M059J (cell line): ENCODE measurements around the gene RBM20. TPM values are rescaled to one million over a fixed set of nuclear protein-coding genes. Genes with fewer than 3 reads are reported as not detected.

Experiments
- DNase-seq: peaks from one replicate; pipeline ENCODE4 v3.0.0-alpha.2; 2012; ENCODE audit warnings: low read depth
- total RNA-seq: library from RNA; depleted of rRNA; stranded (reverse); fragments of >200 nt; shearing (Covaris generic); gene quantifications from 2 replicates; pipeline ENCODE4 v1.2.3, GENCODE V29; 2014

Gene RBM20
- total RNA-seq, 1 experiment from 2014 or later = 1.8 TPM

DNA sequence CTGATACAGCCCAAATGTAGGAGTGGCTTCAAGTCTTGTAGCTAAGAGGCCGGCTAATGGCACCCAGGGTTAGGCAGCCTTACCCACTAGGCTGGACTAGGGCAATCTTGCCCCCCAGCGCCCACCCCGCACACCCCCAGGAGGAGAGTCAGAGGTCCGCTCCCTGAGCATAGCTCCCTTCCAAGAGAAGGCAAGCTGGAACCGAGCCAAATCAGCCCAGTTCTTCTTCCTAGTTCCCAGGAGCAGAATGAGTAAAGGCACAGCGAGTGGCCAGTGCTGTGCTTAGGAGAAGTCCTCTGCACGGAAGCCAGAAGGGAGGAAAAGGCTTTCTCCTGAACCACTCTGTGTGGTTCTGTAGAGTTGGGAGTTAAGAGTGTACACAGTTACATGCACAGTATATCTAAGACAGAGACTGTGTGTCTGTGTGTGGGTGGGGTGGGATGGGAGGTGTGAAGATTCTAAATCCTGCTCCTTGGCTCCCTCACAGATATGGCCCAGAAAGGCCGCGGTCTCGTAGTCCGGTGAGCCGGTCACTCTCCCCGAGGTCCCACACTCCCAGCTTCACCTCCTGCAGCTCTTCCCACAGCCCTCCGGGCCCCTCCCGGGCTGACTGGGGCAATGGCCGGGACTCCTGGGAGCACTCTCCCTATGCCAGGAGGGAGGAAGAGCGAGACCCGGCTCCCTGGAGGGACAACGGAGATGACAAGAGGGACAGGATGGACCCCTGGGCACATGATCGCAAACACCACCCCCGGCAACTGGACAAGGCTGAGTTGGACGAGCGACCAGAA, 167.8 kb downstream of the RBM20 start:
- DNase-seq = no peak

DNA sequence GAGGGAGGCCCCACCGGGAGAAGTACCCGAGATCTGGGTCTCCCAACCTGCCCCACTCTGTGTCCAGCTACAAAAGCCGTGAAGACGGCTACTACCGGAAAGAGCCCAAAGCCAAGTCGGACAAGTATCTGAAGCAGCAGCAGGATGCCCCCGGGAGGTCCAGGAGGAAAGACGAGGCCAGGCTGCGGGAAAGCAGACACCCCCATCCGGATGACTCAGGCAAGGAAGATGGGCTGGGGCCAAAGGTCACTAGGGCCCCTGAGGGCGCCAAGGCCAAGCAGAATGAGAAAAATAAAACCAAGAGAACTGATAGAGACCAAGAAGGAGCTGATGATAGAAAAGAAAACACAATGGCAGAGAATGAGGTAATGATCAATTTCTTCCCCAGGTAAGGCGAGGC, 168.4 kb downstream of the RBM20 start:
- DNase-seq = no peak

DNA sequence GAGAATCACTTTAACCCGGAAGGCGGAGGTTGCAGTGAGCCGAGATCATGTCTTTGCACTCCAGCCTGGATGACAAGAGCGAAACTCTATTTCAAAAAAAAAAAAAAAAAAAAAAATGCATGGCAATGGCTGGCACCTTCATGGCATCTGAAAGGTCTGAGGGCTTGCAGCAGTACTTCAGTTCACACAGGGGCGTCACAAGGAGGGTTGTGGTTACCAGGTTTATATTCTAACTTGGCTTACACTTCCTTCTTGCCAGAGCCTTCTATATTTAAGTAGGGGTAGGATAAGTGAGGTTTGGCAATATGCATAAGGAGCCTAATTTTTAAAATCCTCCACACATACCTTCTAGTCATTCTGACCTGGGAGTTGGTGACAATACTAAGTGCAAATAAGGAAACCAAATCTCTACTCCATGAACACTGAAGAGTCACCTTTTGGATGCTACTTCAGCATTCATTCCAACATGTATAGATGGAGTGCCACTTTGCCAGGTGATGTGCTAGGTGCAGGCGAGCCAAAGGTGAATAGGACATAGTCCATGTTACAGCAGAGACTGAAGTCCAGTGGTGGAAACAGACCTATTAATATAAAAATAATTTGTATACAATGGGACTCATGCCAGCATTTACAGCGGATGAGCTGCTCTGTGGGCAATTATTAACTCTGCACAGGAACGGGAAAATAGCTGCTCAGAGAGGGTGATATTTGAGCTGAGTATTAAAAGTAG, 169.8 kb downstream of the RBM20 start:
- DNase-seq = no peak

DNA sequence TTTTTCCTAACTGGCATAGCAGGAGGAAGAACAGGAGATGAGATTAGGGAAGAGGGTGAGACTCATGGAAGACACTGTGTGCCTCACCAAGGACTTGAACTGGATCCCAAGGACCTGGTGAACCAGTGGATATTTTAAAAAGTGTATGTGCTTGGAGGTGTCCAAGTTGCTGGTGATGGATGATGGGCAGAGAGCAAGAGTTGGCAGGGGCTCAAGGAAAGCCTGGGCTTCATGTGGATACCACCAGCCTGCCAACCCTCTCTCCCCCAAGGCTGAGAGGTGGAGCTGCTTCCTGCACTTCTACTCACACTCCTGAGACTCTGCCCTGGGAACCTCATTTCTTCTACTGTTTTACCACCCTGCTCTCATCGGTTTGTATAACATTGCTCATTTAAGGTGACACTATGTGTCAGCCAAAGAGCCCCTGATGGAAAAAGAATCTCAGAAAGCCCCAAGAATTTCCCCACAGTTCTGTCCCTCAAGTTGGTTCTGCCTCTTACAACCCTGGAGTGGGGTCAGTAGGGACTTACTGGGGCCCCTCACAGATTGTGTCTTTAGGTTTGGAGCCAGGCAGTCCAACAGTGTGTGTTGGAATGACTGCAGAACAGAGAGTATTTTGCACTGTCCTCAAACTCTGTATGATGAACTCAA, 171.3 kb downstream of the RBM20 start:
- DNase-seq = no peak

DNA sequence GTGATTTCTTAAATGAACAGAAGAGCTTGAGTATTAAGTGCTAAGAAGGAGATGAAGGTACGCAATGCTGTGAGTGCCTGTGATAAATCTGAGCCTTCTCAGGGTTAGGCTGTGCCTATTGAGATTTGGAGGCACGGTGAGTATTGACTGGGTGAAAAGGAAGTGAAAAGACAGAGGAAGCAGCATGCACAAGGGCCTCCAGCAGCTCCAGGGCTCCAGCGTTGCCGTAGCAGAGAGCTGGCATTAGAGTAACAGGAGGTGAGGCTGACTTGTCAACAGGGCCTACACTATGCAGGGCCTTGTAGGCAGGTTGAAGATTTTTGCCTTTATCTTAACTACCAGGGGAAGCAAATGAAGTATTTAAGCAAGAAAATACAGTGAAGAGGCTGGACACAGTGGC, 173.5 kb downstream of the RBM20 start:
- no peak for DNase-seq

DNA sequence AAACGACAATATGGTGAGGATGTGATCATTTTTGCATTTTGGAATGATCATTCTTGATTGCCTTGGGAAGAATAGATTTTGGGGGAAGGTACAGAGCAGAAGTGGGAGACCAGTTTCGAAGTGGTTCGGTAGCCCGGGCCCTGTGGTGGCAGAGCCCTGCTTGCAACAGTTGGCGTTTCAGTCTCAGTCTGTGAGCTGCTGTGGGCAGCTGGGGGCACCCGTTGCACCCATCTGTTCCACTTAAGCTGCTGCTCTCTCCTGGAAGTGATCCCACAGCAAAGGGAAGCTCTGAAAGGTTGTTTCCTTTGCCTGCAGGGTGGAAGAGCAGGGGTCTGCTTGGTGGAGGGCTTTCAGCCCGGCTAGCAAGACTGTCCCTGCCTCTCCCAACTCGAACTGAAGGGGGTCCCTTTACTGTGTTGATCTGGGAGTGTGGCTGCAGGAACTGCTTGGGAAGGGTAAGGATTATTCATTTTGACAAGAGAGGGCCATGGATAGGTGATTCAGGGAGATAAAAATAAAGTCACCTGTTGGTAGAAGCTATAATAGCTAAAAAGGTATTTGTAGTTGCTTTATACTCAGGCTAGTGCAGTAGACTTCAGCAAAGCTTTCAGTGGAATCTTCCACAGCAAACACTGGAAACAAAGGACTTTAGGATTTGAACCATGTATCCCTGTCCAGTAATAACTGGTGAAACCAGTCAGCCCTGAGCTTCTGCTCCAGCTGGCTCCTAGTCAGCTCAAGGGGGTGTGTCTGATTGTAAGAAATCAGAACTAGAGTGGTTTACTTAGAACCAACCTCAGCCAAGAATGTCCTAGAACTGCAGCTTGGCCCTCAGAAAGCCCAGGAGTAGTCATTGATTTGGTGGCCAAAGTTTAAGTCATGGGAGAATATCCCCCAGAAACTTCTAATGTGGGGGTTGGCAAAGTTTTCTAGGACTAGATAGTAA, 174.4 kb downstream of the RBM20 start:
- DNase-seq = no peak

DNA sequence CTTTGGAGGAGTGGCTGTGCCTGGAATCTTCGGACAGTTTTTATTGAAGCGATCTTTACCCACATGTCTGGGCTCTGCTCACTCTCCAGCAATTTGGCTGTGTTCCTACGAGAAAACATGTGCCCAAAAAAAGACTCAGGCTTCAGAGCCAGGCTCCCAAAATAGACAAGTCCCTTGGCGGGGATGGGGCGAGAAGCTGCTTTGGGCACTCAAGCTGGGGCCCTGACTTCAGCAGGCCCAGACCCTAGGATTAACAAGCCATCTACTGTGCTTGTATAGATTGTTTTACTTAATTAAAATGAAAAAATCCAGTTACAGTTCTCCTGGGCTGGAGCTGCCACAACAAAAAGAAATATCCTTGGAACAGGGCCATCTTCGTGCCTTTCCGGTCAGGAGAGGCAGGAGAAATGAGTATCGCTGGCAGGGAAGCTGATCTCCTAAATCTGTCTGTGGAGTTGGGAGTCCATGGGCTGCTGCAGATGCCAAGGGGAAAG, 176.2 kb downstream of the RBM20 start:
- DNase-seq = no peak

DNA sequence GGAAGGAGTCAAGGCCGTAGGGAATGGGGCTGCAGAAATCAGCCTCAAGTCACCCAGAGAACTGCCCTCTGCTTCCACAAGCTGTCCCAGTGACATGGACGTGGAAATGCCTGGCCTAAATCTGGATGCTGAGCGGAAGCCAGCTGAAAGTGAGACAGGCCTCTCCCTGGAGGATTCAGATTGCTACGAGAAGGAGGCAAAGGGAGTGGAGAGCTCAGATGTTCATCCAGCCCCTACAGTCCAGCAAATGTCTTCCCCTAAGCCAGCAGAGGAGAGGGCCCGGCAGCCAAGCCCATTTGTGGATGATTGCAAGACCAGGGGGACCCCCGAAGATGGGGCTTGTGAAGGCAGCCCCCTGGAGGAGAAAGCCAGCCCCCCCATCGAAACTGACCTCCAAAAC, 177.4 kb downstream of the RBM20 start:
- no peak for DNase-seq

DNA sequence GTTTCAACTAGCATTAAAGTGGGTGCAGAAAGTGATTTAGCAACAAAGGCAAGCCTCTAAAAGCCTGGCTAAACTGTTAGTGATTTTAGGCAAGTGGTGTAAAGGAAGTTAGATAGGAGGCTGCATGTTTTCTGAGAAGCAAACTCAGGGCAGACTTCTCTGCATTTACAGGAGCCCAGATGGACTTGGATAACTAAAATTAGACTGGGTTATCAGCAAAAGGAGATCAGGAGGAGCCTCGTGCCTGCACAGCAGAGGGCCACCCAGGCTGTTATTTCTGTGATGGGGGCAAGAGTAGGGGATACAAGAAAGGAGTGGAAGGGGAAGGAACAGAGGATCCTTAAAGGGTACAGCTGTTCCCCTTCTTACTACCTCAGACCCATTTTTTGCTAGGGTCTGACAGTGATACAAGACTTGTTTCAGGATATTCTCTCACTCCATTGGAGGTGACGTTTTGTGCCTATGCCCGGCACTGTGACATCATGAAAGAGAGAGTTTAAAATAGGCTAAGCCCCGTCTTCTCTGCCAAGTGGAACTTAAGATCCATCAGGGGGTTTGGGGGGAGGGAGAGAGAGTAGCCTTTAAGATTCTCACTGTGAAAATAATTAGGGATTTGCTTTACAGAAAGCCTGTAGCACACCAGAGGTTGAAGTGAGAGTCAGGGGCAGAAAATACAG, 178.0 kb downstream of the RBM20 start:
- DNase-seq = no peak

DNA sequence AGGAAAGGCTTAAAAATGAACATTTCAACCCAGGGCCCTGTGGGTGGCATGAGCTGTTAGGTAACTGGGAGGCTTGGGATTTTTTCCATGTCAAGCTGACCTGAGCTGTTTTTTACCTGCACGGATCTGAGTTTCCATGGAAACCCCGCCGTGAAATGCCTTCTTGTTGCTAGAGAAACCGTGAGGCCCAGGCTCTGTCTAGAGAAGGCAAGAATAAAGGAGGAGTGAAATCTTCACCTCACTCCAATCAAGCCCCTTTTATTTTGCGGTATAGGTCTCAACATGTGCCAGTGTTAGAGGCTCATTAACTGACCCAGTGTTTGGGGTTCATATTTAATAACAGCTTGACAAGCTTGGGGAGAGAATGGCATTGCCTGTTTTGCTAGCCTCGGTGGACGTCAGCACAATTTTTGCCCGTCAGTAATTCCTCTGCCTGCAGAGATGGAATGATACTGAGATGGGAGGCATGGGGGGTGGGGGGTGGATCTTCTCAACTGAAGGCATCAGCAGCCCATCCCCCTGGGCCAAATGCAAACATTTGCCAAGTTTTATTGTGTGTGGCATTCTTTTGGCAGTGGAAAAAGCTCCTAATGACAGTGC, 178.7 kb downstream of the RBM20 start:
- no peak for DNase-seq

DNA sequence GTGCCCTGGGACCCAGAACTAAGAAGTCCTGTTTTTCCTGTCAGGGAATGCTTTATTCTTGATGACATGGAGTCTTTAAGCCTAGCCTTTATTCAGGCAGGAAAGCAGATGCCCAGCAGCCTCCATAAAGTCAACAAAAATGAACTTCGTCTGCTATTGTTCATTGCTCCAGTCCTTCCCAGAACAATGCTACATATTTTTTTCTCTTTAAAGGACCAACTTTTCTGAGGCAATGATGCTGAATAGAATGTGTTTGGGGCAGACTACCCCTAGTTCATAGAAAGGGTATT, 180.0 kb downstream of the RBM20 start:
- no peak for DNase-seq

DNA sequence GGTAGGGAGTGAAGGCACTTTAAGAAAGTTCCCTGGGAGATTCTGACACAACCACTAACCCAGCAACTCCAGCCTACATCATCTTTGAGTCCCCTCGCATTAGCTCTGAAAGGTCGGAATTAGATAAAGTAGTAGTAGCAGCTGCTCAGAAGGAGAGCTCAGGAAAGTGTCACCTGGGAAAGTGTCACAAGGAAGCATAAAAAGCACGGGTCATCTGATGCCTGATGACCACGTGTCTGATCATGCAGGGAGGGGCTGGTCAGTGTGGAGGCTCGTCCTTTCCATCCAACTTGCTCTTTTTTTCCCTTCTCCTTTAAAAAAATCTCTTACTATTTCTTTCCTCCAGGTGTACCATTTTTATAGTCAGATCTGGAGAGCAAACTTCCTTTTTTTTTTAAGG, 180.5 kb downstream of the RBM20 start:
- no peak for DNase-seq

DNA sequence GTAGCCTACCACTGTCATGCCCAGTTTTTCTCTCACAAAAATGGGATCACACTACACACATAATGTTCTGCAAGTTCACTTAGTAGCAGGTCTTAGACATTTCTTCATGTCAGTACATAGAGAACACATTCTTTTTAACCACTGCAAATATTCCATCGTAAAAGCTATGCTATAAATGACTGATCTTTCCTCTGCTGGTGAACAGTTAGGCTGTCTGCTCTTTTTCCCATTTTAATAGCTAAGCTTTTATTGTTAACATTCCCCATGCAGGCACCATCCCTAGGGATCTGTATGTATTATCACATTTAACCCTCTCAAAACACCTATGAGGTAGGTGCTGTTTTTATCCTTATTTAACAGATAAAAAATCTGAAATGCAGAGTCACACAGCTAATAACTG, 181.4 kb downstream of the RBM20 start:
- DNase-seq = no peak

DNA sequence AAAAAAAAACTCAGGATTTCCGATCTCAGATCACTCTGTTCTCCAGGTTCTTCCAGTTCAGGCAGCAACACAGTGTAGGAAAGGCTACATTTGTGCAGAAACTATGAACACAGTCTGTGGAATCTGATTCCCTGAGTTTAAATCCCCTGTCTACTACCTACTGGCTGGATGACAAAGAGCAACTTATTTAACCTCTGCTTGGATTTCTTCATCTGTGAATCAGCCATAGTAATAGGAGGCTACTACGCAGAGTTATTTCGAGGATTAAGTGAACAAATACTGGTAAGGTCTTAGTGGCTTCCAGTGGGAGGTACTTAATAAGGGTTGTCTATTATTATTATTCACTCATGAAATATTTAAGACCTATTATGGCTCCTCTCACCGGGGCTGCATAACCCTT, 183.3 kb downstream of the RBM20 start:
- DNase-seq = no peak

DNA sequence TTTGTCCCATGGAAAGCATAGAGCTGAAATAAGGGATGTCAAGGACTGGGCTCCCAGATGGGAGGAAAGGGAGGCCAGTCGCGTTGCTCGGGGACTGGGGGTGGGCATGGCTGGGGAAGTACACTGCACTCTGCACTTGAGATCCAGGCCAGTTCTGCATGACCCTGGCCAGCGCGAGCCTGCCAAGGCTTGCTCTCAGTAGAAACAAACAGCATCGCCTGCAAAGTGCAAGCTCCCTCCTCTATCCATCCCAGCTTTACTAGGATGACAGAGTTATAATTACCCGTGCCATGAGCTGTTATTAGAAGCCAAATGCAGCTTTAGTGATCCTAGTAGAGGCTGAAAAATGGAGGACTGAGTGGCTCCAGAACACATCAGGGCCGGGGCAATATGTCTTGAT, 183.7 kb downstream of the RBM20 start:
- no peak for DNase-seq

DNA sequence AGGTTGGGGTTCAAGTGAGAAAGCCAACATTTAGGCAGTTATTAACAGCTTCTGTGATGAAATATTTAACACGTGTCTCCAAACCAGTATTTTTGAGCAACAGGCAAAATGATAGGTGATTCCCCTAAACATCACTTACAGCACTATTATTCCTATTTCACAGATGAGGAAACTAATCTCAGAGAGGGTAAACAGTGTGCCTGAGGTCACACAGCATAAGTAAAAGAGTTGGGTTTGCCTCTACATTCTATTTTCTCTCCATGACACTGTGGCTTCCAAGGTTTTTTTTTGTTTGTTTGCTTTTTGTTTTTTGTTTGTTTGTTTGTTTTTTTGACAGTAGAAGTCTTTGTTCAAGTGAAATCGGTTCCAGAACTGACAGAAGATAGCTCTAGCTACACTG, 184.4 kb downstream of the RBM20 start:
- no peak for DNase-seq

DNA sequence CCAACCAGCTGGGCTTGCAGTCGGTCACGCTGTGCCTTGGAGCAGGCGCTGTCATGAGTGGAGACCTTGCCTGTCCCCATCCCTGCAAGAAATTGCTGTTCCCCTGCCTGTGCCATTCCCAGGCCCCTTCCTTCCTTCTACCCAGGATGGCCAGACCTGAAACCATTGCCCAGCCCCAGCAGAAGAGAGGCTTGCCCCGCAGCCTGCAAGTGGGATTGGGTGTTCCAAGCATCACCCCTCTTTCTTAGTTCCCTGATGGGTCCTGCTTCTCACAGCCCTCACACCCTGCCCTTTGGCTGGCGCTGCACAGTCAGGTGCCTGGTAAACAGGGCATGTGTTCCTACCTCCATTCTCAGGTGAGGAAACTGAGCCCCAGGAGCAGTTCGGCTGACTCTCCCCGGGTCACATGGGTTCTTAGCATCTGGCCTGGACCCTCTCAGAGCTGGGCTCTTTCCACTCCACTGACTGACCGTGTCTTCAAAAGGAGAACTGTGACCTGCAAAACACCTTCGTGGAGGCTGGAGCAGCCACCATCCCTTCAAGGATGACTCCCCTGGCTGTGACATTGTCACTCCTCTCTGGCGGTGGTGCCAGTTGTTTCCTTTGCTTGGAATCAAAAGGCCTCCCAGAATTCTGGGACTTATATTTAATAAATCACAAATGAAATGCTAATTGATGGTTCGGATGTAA, 185.7 kb downstream of the RBM20 start:
- no peak for DNase-seq

DNA sequence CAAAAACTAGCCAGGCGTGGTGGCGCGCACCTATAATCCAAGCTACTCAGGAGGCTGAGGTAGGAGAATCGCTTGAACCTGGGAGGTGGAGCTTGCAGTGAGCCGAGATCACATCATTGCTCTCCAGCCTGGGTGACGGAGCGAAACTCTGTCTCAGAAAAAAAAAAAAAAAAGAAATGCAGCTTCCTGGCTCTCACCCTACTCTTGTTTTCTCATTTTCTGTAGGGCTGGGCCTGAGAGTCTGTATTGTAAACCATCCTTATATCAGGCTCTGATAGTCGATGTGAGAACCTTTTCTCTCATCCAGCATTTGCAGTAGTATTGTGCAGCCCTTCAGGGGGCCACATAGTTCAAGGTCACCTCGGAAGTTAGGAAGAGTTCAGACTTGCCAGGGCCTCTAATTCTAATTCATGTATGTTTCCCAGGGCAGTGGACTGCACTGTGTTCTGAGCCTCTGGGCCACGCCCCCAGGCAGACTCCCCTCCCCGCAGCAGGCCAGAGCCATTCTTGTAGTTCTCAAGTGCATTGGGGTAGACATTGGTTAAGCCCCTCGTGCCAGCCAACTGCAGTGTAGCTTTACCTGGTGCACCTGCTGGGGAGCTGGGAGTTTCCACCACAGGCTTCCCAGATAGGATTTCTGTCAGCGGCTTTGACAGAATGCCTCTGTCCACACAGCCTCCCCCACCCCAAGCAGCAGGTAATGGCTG, 189.3 kb downstream of the RBM20 start:
- no peak for DNase-seq

DNA sequence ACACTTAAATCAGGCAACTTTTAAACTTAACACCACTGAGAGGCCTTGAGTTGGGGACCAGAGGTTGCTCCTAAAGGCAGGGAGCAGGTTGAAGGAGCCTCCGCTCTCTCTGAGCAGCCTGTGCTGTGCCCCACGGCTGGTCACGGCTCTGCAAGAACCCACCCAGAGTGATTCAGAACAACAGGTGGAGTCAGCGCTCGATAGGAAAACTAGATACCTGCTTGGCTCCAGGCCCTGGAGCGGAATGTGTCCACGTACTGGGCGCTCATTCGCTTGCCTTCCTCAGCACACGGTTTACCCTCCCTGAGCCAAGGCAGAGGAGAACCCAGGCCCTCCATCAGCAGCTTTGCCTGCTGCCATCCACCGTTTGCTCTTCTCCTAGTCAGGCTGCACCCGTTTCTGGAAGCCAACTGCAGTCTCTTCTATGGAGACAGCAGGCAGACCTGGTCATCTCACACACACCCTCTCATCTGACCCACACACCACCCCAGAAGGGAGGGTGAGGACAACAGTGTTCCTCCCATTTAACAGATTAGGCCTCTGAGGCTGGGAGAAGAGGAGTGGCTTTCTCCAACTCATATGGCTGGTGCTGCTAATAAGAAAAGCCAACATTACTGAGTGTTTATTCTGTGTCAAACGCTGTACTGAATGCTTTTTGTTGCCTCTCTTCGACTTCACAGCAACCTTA, 189.9 kb downstream of the RBM20 start:
- no peak for DNase-seq
